H1 (cell line): Measurements from ENCODE around the gene PPFIA4. TPM values are rescaled to one million over a fixed set of nuclear protein-coding genes. Genes with fewer than 3 reads are reported as not detected.

ENCODE experiments used
- USF2 ChIP-seq: IDR thresholded peaks from 2 replicates; pipeline ENCODE4 v1.6.1; 2011; ENCODE audit warnings: low read length, improper control_type of control experiment
- polyA plus RNA-seq, 7 experiments: library from polyadenylated mRNA; depleted of rRNA in 3 of 7; stranded (reverse) in 5 of 7; unstranded in 2 of 7; fragments of >200 nt in 5 of 7; fragments of 200-250 nt in 2 of 7; gene quantifications; 1 replicate in 5 of 7; 2 replicates in 1 of 7; 4 replicates in 1 of 7; pipeline versions ENCODE4 v1.2.1 to v1.2.3, GENCODE V29; 2011 to 2013; ENCODE audit warnings: missing spikeins in 2 of 7, mixed read lengths in 2 of 7
- total RNA-seq: library from RNA; stranded (reverse); fragmentation: NEBNext Ultra II Directional; extraction: Animal tissue kit (Norgen Biotek cat#: 25700); gene quantifications from 2 replicates; pipeline ENCODE4 v1.2.1, GENCODE V29; 2021

PPFIA4 gene
- total and polyA plus RNA-seq, 2 of the 8 experiments (the other 6 are each of a cell fraction or from before 2014, with no cell fraction given) = 9.0 to 9.9 TPM

GRCh38 chr1:203063287-203063686 is 37.0 kb downstream of the PPFIA4 start (continued):
- no peak for TF ChIP-seq USF2
